Measurements from ENCODE around the gene CCDC78.
"Not testable (repeated sequence)": the region's sequence is repeated elsewhere in the genome, so short reads cannot be mapped to it uniquely, and the experiment has no call there.

CCDC78 gene

DNA sequence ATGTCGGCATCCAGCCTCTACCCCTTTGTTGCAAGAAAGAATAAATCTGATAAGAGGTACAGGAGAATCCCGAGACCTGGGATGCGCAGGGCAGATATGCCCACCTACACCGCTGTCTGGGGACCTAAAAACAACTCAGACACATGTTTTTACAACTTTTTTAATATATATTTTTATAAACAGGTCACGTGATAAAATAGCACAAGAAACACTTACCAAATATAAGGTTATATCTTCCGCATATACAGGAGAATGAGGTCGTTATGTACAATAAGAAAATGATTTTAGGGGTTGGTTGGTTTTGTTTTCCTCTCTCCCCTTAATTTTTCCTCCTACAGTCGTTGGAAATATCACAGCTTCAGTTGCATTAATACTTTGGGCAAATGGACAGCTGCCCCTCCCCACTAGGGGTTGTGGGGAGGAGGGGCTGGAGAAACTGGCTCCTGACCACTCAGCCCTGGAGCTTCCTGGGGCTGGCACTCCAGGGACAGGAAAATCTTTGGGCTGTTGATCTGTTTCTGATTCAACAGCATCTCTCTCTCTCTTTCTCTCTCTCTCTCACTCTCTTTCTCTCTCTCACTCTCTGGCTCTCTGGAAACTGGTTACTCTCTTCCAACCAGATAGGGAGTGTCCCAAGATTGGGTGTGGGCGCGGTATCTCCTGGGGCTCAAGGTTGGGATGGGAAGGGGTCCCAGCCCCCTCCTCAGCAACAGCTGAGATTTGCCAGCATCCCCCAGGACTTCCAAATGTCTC, 33.7 kb downstream of the CCDC78 start:
- DNase-seq, result no peak

DNA sequence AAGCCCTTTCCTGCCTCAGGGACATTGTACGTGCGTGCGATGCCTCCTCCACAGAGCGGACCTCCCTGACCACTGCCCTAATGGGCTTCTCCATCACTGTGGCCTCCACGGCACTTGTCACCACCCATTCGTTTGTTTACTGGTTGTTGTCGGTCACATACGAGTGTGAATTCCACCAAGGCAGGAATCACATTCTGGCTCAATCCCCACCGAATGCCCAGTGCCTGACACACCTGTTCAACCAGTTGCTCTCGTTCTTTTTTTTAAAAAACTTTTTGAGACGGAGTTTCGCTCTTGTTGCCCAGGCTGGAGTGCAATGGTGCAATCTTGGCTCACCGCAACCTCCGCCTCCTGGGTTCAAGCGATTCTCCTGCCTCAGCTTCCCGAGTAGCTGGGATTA, 35.0 kb downstream of the CCDC78 start:
- DNase-seq, result not testable (repeated sequence)

DNA sequence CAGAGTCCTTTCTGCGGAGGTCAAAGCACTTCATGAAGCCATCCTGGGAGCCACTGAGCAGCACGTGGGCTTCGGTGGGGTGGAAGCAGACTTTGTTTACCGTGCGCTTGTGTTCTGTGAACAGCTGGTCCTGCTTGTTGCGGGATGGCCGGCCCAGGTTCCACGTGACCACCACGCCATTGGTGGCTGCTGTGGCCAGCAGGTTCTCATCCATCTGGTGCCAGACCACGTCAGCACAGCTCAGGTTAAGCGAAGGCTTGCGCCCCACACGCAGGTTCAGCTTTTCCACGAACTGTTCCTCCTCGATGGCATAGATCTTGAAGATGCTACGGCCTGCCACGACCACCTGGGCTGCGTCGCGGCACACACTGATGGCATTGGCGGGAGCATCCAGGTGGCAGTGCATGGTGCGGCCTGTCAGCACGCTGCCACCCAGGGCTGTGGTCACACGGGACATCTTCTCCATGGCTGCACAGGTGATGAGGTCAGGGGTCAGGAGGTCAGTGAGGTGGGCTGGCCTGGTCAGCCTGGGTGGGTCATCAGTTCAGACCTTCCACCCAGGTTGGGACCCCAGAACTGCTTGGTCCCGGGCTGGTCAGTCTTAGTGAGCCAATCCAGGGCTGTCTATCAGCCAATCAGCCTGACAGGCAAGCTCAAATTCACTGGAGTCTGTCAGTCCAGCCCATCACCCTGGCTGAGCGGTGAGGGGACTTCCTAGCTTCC, 36.9 kb downstream of the CCDC78 start:
- DNase-seq, result no peak

DNA sequence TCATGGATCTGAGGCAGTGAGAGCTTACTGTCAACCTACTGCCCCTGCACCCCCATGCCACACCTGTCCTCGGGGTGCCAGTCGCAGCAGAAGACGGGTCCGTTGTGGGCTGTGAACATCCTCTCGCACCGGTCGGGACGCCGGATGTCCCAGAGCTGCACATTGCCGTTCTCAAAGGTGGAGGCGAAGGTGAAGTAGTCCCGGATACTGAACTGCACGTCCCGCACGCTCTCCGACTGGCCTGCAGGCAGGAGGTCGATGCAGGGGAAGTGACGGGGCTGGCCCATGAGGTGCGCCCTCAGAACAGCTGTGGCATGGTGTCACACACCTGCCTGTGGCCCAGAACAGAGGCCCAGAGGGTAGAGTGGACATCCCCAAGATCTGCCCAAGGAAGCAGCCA, 38.7 kb downstream of the CCDC78 start:
- no peak for DNase-seq

DNA sequence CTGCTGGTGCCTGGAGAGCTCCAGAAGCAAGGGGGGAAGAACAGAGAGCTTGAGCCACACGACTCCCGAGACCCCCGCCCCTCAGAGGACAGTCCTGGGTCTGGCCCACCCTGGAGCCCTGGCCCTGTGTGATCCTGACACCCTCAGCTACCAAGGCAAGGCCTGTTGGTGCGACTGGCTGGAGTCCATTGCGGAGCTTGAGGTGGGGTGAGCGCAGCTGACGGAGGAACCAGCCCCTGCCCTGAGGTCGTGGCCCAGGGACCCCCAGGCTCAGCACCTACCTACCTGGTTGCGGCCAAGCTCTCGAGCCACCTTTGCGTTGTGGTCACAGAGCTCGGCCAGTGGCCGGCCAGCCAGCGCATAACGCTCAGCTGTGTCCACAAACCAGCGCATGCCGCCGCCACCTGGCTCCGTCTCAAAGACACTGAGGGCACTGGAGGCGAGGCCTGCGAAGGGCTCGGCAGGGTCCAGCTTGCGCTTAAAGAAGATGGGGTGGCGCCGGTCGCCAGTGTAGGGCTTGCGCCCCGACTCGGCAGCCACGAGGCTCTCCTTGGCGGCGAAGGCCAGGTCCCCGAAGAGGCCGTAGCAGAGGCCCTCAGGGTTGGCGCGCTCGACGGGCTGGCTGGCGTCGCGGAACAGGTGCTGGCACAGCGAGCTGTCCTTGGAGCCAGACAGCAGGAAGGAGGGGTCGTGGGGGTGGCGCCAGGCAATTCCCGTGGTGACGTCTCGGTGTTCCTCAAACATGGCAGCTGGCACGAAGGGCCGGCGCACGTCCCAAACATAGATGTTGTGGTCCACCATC, 39.6 kb downstream of the CCDC78 start:
- no peak for DNase-seq

DNA sequence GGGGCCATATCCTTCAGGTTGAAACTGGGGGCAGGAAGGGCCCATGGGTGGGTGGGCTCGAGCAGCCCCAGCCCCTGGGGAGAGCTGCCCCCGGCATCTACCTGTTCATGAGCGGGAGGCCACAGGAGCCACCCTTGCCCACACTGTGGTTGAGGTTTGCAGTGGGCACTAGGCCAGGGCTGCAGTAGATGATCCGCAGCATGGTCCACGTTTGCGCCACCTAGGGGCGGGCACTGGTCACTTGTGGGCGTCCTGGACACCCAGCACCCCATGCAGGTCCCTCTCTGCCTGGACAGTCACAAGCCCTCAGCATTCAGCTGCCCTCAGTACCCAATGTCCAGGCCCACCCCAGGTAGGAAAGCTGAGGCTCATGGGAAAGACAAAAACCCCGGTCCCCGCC, 40.3 kb downstream of the CCDC78 start:
- no peak for DNase-seq

DNA sequence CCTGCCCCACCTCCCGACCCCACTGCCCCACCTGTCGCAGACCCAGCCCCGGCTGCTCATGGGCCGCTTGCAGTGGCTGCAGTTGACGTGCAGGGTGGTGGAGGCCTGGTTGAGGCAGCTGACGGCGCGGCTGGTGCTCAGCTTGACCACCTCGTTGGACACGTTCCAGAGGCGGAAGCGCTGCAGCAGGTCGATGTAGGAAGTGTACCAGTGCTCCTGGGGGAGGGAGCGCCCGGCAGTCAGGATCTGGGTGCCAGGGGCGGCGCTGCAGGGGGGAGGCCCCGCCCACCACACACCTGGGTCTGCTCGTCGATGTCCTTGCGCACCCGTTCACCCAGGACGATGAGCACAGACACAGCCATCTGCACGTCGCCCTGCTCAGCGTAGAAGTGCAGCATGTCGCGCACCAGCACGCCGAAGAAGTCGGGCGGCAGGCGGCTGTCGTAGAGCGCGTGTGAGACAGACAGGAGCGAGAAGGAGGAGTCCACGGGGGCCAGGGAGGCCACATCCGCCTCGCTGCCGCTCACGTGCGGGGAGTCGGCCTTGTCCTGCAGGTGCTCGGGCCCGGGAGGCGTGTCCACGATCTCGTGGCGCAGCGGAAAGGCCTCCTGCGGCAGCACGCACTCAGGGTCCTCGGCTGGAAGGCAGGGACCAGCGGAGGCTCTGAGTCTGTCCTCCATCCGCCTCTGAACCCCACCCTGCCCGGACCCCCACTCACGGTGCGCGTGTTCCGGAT, 41.1 kb downstream of the CCDC78 start:
- DNase-seq, result no peak

DNA sequence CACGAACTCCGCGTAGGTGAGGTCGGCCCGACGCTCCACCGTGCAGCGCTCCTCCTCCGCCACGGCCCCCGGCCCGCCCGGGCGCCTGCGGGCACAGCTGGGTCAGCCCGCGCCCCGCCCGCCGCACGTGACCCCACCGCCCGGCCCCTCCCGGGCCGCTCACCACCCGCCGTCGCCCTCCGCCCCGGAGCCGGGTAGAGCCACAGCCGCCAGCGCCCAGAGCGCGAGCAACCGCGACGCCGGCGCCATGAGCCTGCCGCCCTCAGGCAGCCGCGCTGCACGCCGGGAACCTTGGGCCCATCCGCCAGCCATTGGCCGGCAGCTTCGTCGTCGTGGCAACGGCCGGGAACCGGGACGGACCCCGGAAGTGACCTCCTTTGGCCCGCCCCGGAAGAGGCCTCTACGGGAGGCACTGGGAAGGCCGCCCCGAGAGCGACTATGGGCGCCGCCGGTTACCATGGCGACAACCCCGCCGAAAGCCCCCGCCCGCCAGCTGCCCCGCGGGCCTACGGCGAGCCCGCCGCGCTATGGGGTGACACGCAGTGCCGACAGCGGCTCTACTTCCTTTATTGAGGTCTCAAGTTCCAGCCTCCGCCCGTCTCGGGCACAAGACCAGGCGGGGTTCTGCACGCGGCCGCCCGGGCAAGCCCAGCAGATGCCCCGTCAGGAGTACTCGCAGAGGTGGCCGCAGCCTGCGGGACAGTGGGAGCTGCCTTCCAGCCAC, 42.0 kb downstream of the CCDC78 start, which contains the start of gene JMJD8:
JMJD8 (minus strand) TSS at position 264 of the 724 bp plus-strand sequence; CDS start at position 249, 15 bp downstream.
- peak; percentile 95 for DNase-seq

DNA sequence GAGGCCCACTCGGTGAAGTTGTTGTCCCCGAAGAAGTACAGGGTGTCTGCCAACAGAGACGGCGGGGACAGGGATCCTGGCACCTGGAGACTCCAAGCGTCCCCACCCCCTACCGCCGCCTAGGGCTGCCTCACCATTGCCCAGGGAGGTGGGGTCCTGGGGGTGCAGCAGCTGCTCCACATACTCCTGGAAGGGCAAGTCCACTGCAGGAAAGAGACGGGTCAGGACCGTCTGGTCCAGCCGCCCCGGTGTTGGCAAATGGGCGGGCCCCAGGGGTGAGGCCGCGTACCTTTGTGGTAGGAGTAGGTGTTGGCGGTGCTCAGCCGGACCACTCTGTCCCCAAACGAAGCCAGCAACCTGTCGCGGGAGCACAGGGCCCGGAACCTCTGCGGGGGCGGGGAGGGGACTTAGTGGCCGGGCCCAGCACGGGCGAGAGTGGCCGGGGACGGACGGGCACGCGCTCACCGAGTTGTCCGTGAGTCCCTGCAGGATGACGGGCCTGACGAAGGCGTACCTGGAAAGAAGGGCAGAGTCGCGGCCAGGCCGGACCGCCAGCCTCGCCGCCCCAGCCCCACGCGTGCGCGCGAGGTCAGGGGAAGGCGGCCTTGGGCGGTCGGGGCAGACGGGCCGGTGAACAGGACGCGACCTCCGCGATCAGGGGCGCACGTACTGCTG, 42.7 kb downstream of the CCDC78 start:
- no peak for DNase-seq

DNA sequence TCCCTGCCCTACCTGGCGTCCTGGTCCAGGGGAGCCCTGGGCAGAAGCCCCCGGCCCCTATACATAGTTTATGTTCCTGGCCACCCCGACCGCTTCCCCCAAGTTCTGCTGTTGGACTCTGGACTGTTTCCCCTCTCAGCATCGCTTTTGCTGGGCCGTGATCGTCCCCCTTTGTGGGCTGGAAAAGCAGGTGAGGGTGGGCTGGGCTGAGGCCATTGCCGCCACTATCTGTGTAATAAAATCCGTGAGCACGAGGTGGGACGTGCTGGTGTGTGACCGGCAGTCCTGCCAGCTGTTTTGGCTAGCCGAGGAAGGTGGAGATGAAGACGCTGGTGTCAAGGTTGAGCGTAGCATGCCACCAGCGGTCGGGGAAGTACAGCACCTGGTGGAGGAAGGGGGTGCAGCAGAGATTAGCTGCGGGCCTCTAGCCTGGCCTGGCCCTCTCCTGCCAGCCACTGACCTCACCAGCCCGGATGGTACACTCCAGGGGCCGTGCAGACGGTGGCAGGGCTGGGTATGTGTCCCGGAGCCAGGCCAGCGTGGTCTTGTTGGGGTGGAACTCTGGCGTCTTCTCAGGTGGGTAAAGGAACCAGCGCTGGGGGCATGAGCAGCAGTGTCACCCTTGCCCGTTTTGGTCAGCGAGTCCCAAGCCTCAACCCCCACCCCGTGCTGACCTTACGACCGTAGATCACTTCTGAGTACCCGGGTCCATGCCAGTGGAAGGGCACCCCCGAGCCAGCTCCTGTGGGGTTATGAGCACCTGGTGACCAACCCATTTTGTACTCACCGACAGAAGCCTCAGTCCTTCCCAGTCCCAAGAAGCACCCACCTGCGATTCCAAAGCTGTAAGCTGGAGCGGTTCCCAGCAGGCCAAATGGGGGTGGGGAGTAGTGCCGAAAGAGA, 43.5 kb downstream of the CCDC78 start:
- DNase-seq, result no peak

DNA sequence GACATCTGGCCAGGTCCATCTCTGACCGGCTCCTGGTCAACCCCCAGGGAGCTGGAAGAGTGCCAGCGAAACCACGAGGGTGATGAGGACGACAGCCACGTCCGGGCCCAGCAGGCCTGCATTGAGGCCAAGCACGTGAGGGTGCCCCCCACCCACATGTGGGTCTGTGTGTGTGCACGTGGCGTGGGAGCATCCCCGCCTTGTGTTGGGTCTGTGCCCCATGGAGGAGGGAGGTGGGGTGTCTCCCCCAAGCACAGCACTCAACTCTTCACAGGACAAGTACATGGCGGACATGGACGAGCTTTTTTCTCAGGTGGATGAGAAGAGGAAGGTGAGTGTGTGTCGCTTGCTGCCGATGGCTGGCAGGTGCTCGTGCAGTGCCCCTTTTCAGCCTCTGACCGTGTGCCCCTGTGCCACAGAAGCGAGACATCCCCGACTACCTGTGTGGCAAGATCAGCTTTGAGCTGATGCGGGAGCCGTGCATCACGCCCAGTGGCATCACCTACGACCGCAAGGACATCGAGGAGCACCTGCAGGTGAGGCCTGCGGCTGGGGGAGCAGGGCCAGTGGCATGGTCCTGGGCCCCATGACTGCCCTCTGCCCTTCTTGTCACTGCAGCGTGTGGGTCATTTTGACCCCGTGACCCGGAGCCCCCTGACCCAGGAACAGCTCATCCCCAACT, 44.4 kb downstream of the CCDC78 start:
- no peak for DNase-seq

DNA sequence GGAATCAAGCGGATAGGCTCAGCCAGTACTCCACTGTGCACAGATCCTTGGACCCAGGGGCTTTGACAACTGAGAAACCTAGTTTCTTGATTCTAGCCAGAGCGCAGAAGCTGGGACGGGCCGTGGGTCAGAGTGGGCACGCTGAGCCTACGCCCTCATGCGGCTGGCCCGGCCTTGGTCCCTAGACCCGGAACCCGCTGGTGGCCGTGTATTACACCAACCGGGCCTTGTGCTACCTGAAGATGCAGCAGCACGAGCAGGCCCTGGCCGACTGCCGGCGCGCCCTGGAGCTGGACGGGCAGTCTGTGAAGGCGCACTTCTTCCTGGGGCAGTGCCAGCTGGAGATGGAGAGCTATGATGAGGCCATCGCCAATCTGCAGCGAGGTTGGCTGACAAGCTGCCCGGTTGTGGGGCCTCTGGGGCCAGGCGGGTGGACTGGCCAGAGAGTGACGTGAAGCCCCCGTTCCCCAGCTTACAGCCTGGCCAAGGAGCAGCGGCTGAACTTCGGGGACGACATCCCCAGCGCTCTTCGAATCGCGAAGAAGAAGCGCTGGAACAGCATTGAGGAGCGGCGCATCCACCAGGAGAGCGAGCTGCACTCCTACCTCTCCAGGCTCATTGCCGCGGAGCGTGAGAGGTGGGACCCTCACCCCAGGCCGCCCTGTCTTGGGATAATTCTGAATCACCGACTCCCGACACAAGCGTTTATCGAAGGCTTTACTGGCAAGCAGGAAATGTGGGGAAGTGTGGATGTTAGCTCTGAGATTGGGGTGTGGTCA, 45.1 kb downstream of the CCDC78 start:
- DNase-seq, result no peak

DNA sequence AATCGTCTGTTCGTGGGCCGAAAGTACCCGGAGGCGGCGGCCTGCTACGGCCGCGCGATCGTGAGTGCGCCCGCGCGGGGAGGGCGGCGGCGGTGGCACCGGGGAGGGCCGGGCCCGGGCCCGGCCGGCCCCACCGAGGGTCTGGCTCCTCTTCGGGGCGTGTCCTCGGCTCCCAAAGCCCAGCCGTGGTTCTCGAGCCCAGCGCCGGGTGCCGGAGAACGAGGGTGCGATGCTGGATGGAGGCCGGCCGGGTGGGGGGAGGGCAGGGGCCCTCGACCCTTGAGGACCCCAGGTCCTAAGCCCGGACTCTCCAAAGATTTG, 45.7 kb downstream of the CCDC78 start:
- no peak for DNase-seq

DNA sequence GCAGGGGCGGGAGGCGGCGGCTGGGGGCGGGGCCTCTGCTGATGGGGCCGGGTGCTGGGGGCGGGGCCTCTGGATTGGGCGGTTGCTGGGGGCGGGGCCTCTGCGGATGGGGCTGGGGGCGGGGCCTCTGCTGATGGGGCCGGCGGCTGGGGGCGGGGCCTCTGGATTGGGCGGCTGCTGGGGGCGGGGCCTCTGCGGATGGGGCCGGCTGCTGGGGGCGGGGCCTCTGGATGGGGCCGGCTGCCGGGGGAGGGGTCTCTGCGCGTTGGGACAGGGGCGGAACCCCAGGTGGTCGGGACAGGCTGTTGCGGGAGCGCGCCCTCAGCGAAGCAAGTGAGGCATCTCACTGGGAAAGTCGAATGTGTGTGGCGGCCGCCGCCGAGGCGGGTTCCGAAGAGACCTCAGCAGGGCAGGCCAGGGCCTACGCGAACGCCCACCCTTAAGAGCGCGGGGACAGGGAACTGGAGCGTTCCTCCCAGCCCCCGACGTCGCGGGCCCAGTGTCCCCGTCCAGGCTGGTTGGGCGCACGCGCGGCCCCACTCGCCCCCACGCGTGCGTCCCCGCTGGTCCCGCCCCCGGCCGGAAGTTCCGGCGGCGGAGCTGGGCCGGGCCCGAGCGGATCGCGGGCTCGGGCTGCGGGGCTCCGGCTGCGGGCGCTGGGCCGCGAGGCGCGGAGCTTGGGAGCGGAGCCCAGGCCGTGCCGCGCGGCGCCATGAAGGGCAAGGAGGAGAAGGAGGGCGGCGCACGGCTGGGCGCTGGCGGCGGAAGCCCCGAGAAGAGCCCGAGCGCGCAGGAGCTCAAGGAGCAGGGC, 46.2 kb downstream of the CCDC78 start, which contains the start of gene STUB1:
STUB1 (plus strand) TSS at position 597 of the 811 bp plus-strand sequence; CDS start at position 713, 116 bp downstream.
- DNase-seq, result peak; percentile 88

DNA sequence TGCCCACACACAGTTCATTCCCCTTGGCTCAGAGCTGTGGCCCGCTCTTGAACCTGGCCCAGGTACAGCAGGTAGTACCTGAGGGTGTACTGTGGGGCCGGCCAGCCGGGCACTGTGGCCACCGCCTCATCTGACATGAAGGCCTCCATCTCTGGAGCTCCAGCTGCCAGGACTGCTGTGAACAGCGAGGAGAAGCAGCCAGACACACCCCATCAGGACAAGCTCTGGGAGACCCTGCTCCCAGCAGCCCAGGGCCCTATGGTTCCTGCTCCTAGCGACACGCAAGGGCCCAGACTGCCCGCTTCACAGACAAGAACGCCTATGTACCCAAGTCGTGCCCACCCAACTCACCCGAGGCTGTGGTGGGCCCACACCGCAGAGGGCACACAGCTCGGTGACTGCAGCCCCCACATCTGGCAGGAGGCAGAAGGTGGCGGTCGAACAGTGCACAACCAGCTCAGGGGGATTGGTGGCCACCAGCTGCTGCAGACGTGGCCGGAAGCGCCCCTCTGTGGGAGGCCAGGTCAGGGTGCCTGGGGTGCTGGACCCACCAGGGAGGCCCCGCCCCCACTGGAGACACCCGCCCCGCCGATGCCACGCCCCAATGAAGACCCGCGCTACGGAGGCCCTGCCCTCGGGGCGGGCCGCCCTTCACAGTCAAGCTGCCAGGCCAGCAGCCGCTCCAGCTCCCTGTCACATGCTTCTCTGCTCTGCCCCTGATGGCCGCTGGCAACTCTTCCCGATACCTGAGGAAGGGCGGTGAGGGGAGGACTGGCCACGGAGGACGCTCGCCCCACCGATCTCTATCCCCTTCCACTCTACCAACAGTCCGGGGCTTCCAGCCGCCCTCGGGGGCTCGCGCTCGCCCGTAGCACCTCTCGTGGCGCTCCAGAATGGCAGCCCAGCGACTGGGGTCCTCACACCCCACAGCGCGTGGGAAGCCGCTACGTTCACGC, 47.1 kb downstream of the CCDC78 start:
- peak; percentile 40 for DNase-seq

DNA sequence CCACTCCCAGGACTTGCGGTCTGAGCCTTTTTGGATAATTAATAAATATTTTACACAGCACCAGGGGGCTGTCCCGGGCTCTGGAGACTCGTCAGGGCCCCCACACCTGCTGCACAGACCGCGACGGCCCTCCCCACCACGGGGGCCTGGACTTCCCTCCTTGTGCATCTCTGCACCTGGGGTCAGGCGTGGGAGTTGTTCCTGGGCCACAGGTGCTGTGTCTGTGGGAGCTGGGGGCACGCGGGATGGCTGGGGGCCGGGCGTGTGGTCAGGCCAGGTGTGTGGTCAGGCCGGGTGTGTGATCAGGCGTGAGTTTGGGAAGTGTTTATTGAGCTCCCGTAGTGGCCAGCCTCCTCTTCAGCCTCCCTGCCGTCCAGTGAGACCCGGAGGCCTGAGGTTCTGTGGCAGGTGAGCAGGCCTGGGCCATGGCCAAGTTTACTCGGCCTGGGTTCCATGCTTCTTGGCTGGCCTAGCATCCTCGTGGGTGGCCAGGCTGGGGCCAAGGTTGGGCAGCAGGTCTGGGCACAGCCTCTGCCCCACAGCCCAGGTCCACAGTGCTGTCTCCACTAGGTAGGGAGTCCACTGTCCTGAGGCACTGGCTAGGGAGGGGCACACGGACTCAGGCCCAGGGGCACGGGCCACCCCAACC, 47.9 kb downstream of the CCDC78 start:
- DNase-seq, result no peak

Measured in activated CD4-positive, alpha-beta T cell treated with anti-CD3 and anti-CD28 coated beads, Interleukin-2, amount 50 U/mL, for 1 hour (primary cell).